OCI-LY1 (cell line): Measurements from ENCODE around the gene PRKCA.

Experiments used
- EZH2 ChIP-seq: fragments of 200-600 bp; sonication (generic), shearing (Covaris generic); IDR thresholded peaks from 2 replicates; pipeline ENCODE4 v1.8.0; 2017; ENCODE audit warnings: borderline replicate concordance, mixed run types, mild to moderate bottlenecking, antibody characterized with exemption, low read length, moderate library complexity, mixed read lengths
- TF ChIP-seq, protein P1 (sequence below): fragments of 200-600 bp; sonication (generic), shearing (Covaris generic); IDR thresholded peaks from 2 replicates; pipeline ENCODE4 v1.5.1; 2017; ENCODE audit warnings: mild to moderate bottlenecking, antibody characterized with exemption, low read length, moderate library complexity, mixed read lengths

- TF ChIP-seq, protein P1, sequence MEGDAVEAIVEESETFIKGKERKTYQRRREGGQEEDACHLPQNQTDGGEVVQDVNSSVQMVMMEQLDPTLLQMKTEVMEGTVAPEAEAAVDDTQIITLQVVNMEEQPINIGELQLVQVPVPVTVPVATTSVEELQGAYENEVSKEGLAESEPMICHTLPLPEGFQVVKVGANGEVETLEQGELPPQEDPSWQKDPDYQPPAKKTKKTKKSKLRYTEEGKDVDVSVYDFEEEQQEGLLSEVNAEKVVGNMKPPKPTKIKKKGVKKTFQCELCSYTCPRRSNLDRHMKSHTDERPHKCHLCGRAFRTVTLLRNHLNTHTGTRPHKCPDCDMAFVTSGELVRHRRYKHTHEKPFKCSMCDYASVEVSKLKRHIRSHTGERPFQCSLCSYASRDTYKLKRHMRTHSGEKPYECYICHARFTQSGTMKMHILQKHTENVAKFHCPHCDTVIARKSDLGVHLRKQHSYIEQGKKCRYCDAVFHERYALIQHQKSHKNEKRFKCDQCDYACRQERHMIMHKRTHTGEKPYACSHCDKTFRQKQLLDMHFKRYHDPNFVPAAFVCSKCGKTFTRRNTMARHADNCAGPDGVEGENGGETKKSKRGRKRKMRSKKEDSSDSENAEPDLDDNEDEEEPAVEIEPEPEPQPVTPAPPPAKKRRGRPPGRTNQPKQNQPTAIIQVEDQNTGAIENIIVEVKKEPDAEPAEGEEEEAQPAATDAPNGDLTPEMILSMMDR, result no peak
- TF ChIP-seq EZH2, result no peak
These were observed 486.7 kb downstream of the PRKCA start for GRCh38 chr17:66789093-66789492.
